Gastroesophageal sphincter (tissue), 4 donors: Measurements from ENCODE around the gene THEMIS. TPM values are rescaled to one million over a fixed set of nuclear protein-coding genes. Genes with fewer than 3 reads are reported as not detected.

ENCODE experiments used
- ATAC-seq: fragments of 150-250 bp; one replicate; pipeline ENCODE4 v1.9.1; 2016; ENCODE audit warnings: mild to moderate bottlenecking, moderate library complexity
- H3K27ac ChIP-seq, 4 donors: fragments of 200-600 bp; sonication (generic) in 3 of 4; 1 replicate in 3 of 4; 2 replicates in 1 of 4; pipeline ENCODE4 v1.5.1; 2016 to 2019
- H3K27me3 ChIP-seq: fragments of 200-600 bp; sonication (generic); one replicate; pipeline ENCODE4 v1.5.1; 2019
- H3K36me3 ChIP-seq, 2 donors: fragments of 200-600 bp; sonication (generic); one replicate each; pipeline ENCODE4 v1.5.1; 2019; ENCODE audit warnings: control low read depth in 1 of 2
- H3K4me1 ChIP-seq, 3 donors: fragments of 200-600 bp; sonication (generic); 1 replicate in 2 of 3; 2 replicates in 1 of 3; pipeline ENCODE4 v1.5.1; 2016 to 2019; ENCODE audit warnings: control low read depth in 2 of 3
- H3K4me3 ChIP-seq, 2 donors: fragments of 200-600 bp; sonication (generic); one replicate each; pipeline ENCODE4 v1.5.1; 2019; ENCODE audit warnings: mild to moderate bottlenecking in 1 of 2, moderate library complexity in 1 of 2
- H3K9me3 ChIP-seq, 3 donors: fragments of 200-600 bp; sonication (generic); one replicate each; pipeline ENCODE4 v1.5.1; 2017 to 2019; ENCODE audit warnings: control low read depth in 2 of 3
- CTCF ChIP-seq, 4 experiments: fragments of 200-600 bp in 2 of 4; fragments of 450-650 bp in 2 of 4; sonication (generic) in 1 of 4; IDR thresholded peaks; one replicate each; pipeline ENCODE4 v1.5.1; 2017 to 2019; ENCODE audit warnings: antibody characterized with exemption in 4 of 4, mild to moderate bottlenecking in 2 of 4, moderate library complexity in 2 of 4
- EP300 ChIP-seq: sonication (generic); formaldehyde crosslinking; IDR thresholded peaks from one replicate; pipeline ENCODE4 v1.6.1; 2017; ENCODE audit warnings: antibody characterized with exemption, mild to moderate bottlenecking
- POLR2A ChIP-seq, 2 donors: fragments of 450-650 bp; IDR thresholded peaks; one replicate each; pipeline ENCODE4 v1.6.1; 2017; ENCODE audit warnings: antibody characterized with exemption in 2 of 2, mild to moderate bottlenecking in 2 of 2, moderate library complexity in 1 of 2
- POLR2AphosphoS5 ChIP-seq: sonication (generic); formaldehyde crosslinking; IDR thresholded peaks from one replicate; pipeline ENCODE4 v1.6.1; 2017; ENCODE audit warnings: antibody characterized with exemption
- WGBS, 2 donors: methylation state at CpG; one replicate each; pipeline ENCODE4 v1.1.5; 2018; ENCODE audit warnings: low coverage in 1 of 2; 5-methylcytosine and 5-hydroxymethylcytosine counted together
- total RNA-seq, 4 donors: library from RNA; depleted of rRNA; stranded (reverse); fragments of >200 nt; gene quantifications; one replicate each; pipeline ENCODE4 v1.1.0, GENCODE V29; 2016

The THEMIS gene
- total RNA-seq, 4 donors from 2014 or later = 0.27 to 1.6 (median 0.69) TPM

DNA sequence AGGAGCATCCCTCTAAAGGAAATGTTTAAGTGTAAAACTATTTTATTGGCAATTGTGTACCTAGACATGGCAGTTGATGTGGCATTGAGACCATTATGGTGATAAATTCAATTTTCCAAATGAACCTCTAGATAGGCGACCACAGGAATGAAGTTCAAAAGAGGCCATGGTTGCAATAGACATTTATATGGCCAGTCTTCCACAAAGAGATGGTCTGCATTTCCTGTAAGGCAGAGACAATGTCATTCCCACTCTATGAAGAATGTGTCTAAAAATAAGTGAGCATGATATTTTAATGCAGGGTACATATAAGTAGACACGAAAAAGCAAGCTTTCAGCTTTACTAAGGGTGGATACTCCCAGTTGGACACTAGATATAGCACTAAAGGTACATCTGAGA is 40.9 kb downstream of the THEMIS start:
- H3K36me3 ChIP-seq = no peaks in the 10 kb centered on the region
- H3K9me3 ChIP-seq = no peaks in the 10 kb centered on the region
- no peak for TF ChIP-seq POLR2A (IDR thresholded peaks at IDR 0.05)
- no peak for TF ChIP-seq EP300
- TF ChIP-seq CTCF (IDR thresholded peaks at IDR 0.05) = no peak
- no peak for TF ChIP-seq POLR2AphosphoS5
- no peak overlapping the region for H3K4me3 ChIP-seq
- H3K4me1 ChIP-seq = no peaks in the 10 kb centered on the region
- 61 to 75% methylated on average over 2 of the region's 2 CpGs for WGBS, 2 donors
- ATAC-seq = no peak
- H3K27me3 ChIP-seq = no peaks in the 10 kb centered on the region
- H3K27ac ChIP-seq = no peak overlapping the region

GRCh38 chr6:127858727-127859391 is 42.0 kb downstream of the THEMIS start:
- TF ChIP-seq EP300 (no peak), CTCF (IDR thresholded peaks at IDR 0.05) (no peak), POLR2A (IDR thresholded peaks at IDR 0.05) (no peak), POLR2AphosphoS5 (no peak)
- ATAC-seq = no peak
- H3K36me3 ChIP-seq = no peaks in the 10 kb centered on the region
- no peaks in the 10 kb centered on the region for H3K4me1 ChIP-seq
- no peaks in the 10 kb centered on the region for H3K27me3 ChIP-seq
- no peaks in the 10 kb centered on the region for H3K9me3 ChIP-seq
- H3K4me3 ChIP-seq = no peak overlapping the region
- no peak overlapping the region for H3K27ac ChIP-seq
- WGBS, 2 donors = 75 to 80% methylated on average over 4 of the region's 4 CpGs

DNA sequence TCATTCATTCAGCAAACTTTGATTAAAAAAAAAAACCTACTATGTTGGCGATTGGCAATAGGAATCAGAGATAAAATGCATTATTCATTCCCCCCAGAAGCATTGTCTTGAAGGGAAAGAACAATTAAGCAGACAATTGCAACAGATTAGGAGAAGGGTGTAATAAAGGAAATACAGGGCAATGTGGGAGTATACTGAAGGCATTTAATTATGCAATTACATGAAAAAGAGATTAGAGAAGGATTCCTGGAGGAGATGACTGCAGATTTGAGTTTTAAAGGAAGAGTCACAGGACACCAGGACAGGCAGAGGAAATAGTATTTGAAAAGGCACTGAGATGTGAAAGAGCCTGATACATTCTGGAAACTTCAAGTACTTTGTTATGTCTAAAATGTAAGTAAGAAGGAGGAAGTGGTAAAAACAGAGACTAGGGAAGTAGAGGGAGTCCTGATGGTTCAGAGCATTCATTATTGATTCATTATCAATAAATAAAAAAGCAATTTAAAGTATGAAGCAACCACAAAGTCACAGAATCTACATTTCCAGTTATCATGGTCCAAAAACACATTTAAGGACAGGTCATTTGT is 43.7 kb downstream of the THEMIS start:
- no peak overlapping the region for H3K27ac ChIP-seq
- TF ChIP-seq CTCF (IDR thresholded peaks at IDR 0.05) = no peak
- TF ChIP-seq EP300 = no peak
- no peak for TF ChIP-seq POLR2AphosphoS5
- no peak for TF ChIP-seq POLR2A (IDR thresholded peaks at IDR 0.05)
- no peaks in the 10 kb centered on the region for H3K9me3 ChIP-seq
- H3K27me3 ChIP-seq = no peaks in the 10 kb centered on the region
- no peaks in the 10 kb centered on the region for H3K36me3 ChIP-seq
- H3K4me3 ChIP-seq = no peak overlapping the region
- no peaks in the 10 kb centered on the region for H3K4me1 ChIP-seq
- no peak for ATAC-seq
- 56% methylated on average over 1 of the region's 1 CpG; no CpG with 5 or more reads in 1 of the 2 donors for WGBS, 2 donors

DNA sequence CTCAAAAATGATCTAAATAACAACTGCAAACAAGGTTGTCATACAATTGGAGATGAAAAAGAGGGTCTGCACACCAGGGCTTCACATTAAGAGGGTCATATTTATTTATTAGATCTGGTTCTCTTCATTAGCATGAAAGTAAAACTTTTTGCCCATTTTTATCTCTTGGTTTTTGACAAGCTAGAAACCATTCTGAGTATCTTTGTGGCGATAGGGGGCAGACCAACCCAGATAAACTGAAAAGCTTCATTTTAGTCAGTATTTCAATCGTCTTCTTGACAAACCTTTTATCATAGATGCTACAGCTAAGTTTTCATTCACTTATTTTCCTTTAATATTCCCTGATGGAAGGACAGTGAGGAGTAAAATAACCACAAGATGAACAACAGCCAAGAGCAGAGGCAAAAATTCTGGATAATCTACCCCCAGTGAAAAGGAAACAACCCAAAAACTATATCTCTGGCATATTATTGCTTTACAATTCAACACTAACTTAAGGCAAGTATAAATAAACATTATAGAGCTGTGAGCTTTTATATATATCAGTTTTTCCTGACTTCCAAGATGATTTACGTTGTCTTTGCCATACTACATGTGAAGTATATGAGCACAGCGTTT is 45.2 kb downstream of the THEMIS start:
- H3K27ac ChIP-seq = no peak overlapping the region
- 31 to 32% methylated on average over 4 of the region's 4 CpGs for WGBS, 2 donors
- TF ChIP-seq POLR2AphosphoS5 (no peak), CTCF (IDR thresholded peaks at IDR 0.05) (peak in 3 of 4 experiments; percentile 19 to 50 (median 24)), EP300 (no peak), POLR2A (IDR thresholded peaks at IDR 0.05) (no peak)
- ATAC-seq = no peak
- H3K4me3 ChIP-seq = no peak overlapping the region
- no peaks in the 10 kb centered on the region for H3K9me3 ChIP-seq
- no peaks in the 10 kb centered on the region for H3K36me3 ChIP-seq
- H3K27me3 ChIP-seq = no peaks in the 10 kb centered on the region
- no peaks in the 10 kb centered on the region for H3K4me1 ChIP-seq
